K562 (cell line): ENCODE data around the gene GPR107.

Source experiments
- EP300 ChIP-seq: IDR thresholded peaks from 2 replicates; pipeline ENCODE4 v1.6.1; 2012; ENCODE audit warnings: low read length, improper control_type of control experiment
- KDM1A ChIP-seq, 2 experiments: fragments of 450-650 bp; IDR thresholded peaks; 2 replicates each; pipeline ENCODE4 v1.6.1; 2016; ENCODE audit warnings: mild to moderate bottlenecking in 2 of 2
- MAZ ChIP-seq, 2 experiments: fragments of 450-650 bp in 1 of 2; sonication (generic) in 1 of 2; formaldehyde crosslinking; IDR thresholded peaks in 1 of 2; conservative IDR thresholded peaks in 1 of 2; 2 replicates each; pipeline versions ENCODE4 v1.4.0 to v1.5.0; 2020; ENCODE audit warnings: mild to moderate bottlenecking in 1 of 2, missing genetic modification reagents in 1 of 2
- MYC ChIP-seq, 2 experiments: fragments of 250-450 bp in 1 of 2; sonication (Bioruptor Pico) in 1 of 2; IDR thresholded peaks; 2 replicates each; pipeline versions ENCODE4 v1.5.1 to v1.6.1; 2012 to 2021; ENCODE audit warnings: low read depth in 2 of 2, borderline replicate concordance in 1 of 2, improper control_type of control experiment in 1 of 2, low read length in 1 of 2, mild to moderate bottlenecking in 1 of 2, moderate library complexity in 1 of 2
- NFIX ChIP-seq: fragments of 250-450 bp; sonication (Bioruptor Pico); IDR thresholded peaks from 2 replicates; pipeline ENCODE4 v1.4.0; 2020; ENCODE audit warnings: low read depth, mild to moderate bottlenecking, moderate library complexity
- RAD21 ChIP-seq, 2 experiments: fragments of 250-450 bp in 1 of 2; fragments of 450-650 bp in 1 of 2; sonication (Bioruptor Pico) in 1 of 2; formaldehyde crosslinking in 1 of 2; IDR thresholded peaks in 1 of 2; conservative IDR thresholded peaks in 1 of 2; 2 replicates each; pipeline versions ENCODE4 v1.4.0 to v1.8.0; 2020 to 2022; ENCODE audit warnings: mild to moderate bottlenecking in 2 of 2, moderate library complexity in 1 of 2
- U2AF1 ChIP-seq: fragments of 200-400 bp; formaldehyde crosslinking; optimal IDR thresholded peaks from 2 replicates; pipeline ENCODE3; 2017; ENCODE audit warnings: mild to moderate bottlenecking, low read depth, low read length, moderate library complexity
- ZBTB7A ChIP-seq: IDR thresholded peaks from 2 replicates; pipeline ENCODE4 v1.6.1; 2011; ENCODE audit warnings: low read depth, mild to moderate bottlenecking, low read length, moderate library complexity, borderline replicate concordance; ENCODE audit not compliant: control insufficient read depth

- TF ChIP-seq RAD21 (CRISPR knock-in tag; conservative IDR thresholded peaks at IDR 0.05 in 1 of 2, IDR thresholded peaks at IDR 0.05 in 1 of 2) (no peak), KDM1A (IDR thresholded peaks at IDR 0.05) (no peak), MAZ (CRISPR knock-in tag; conservative IDR thresholded peaks at IDR 0.05 in 1 of 2, IDR thresholded peaks at IDR 0.05 in 1 of 2) (no peak), EP300 (no peak), NFIX (no peak), ZBTB7A (no peak), U2AF1 (no peak), MYC (IDR thresholded peaks at IDR 0.05; ENCODE audit: low read depth, low read length) (no peak), MYC (CRISPR knock-in tag; IDR thresholded peaks at IDR 0.05; ENCODE audit: borderline replicate concordance, low read depth) (no peak)
Measured at GRCh38 chr9:130054820-130055219, 1.1 kb downstream of the GPR107 start.
